ENCODE measurements around the gene TP53TG3. TPM values are rescaled to one million over a fixed set of nuclear protein-coding genes. Genes with fewer than 3 reads are reported as not detected.
"Not testable (repeated sequence)": the region's sequence is repeated elsewhere in the genome, so short reads cannot be mapped to it uniquely, and the experiment has no call there.

Gene TP53TG3
- polyA plus RNA-seq (ENCODE audit: insufficient read length): not detected
- long read RNA-seq, donor 1: 0 reads
- long read RNA-seq, donor 2: 0 reads
- long read RNA-seq, donor 3: 0 reads
- long read RNA-seq, donor 4: 0 reads
- long read RNA-seq, donor 5: 0 reads
- long read RNA-seq, donor 6: 0 reads
- long read RNA-seq, donor 7: 0 reads
- long read RNA-seq, donor 8: 0 reads

- DNase-seq: not testable (repeated sequence)
These were observed at the start of gene TP53TG3 for GRCh38 chr16:32676065-32676464. Gene TP53TG3, minus strand, starts transcription at chr16:32676165. Its CDS starts 68 bp downstream, at chr16:32676097.

GRCh38 chr16:32650876-32651275, 25.1 kb downstream of the TP53TG3 start:
- not testable (repeated sequence) for DNase-seq

- not testable (repeated sequence) for DNase-seq
These were observed 28.4 kb downstream of the TP53TG3 start for GRCh38 chr16:32647562-32647961.

GRCh38 chr16:32646780-32647179, 29.2 kb downstream of the TP53TG3 start:
- not testable (repeated sequence) for DNase-seq

- not testable (repeated sequence) for DNase-seq
These were observed 29.8 kb downstream of the TP53TG3 start for GRCh38 chr16:32646177-32646576.

GRCh38 chr16:32645278-32645908, 30.6 kb downstream of the TP53TG3 start:
- not testable (repeated sequence) for DNase-seq

GRCh38 chr16:32644715-32645114, 31.2 kb downstream of the TP53TG3 start:
- DNase-seq: not testable (repeated sequence)

GRCh38 chr16:32637614-32638013, 38.4 kb downstream of the TP53TG3 start:
- not testable (repeated sequence) for DNase-seq

- DNase-seq: not testable (repeated sequence)
These were observed 43.9 kb downstream of the TP53TG3 start for GRCh38 chr16:32632096-32632495.
